ENCODE results near the gene CNKSR1.
A peak's percentile ranks its signal among the peaks of the same experiment; 100 is the strongest.

The CNKSR1 gene, protein sequence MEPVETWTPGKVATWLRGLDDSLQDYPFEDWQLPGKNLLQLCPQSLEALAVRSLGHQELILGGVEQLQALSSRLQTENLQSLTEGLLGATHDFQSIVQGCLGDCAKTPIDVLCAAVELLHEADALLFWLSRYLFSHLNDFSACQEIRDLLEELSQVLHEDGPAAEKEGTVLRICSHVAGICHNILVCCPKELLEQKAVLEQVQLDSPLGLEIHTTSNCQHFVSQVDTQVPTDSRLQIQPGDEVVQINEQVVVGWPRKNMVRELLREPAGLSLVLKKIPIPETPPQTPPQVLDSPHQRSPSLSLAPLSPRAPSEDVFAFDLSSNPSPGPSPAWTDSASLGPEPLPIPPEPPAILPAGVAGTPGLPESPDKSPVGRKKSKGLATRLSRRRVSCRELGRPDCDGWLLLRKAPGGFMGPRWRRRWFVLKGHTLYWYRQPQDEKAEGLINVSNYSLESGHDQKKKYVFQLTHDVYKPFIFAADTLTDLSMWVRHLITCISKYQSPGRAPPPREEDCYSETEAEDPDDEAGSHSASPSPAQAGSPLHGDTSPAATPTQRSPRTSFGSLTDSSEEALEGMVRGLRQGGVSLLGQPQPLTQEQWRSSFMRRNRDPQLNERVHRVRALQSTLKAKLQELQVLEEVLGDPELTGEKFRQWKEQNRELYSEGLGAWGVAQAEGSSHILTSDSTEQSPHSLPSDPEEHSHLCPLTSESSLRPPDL

DNA sequence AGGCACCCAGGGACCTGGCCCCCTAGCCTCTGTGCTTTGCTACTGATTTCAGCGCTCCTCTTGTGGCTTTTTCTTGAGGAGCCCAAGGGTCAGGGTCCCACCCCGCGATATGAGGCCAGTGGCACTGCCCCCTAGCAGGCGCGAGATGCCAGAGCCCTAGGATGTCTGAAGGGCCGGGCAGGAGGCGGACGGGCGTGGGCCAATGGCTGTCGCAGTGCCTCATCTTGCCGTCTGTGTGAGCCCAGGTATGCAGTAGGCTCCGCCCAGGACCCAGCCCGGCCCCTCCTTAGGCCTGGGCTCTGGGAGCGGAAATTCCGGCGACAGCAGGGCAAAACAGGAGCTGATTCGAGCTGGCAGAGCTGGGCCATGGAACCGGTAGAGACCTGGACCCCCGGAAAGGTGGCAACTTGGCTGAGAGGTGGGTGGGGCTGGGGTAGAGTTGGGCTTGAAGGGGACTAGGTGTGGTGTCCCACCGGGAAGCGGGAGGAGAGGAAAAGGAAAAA lies at the start of gene CNKSR1:
Gene CNKSR1 (plus strand): TSS at position 310 of the 503 bp plus-strand sequence. CDS start 57 bp downstream, at position 367.
- no peak for DNase-seq

GRCh38 chr1:26129778-26130177 lies 47.5 kb upstream of the CNKSR1 start:
- no peak for DNase-seq

- no peak for DNase-seq
Measured at GRCh38 chr1:26130695-26131094, 46.6 kb upstream of the CNKSR1 start.

- no peak for DNase-seq
Measured at GRCh38 chr1:26132128-26132833, 45.0 kb upstream of the CNKSR1 start.

- DNase-seq, result no peak
Measured at GRCh38 chr1:26132834-26133167, 44.5 kb upstream of the CNKSR1 start.

DNA sequence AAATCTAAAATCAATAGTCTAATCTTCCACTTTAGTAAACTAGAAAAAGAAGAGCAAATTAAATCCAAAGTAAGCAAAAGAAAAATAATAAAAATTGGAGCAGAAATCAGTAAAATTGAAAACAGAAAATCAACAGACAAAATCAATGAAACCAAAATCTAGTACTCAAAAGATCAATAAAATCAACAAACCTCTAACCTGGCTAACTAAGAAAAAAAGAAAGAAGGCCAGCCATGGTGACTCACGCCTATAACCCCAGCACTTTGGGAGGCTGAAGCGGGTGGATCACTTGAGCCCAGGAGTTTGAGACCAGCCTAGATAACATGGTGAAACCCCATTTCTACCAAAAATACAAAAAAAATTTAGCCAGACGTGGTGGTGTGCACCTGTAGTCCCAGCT lies 42.8 kb upstream of the CNKSR1 start:
- no peak for DNase-seq

- DNase-seq, result peak; percentile 21
Measured at GRCh38 chr1:26138974-26139558, 38.2 kb upstream of the CNKSR1 start.

DNA sequence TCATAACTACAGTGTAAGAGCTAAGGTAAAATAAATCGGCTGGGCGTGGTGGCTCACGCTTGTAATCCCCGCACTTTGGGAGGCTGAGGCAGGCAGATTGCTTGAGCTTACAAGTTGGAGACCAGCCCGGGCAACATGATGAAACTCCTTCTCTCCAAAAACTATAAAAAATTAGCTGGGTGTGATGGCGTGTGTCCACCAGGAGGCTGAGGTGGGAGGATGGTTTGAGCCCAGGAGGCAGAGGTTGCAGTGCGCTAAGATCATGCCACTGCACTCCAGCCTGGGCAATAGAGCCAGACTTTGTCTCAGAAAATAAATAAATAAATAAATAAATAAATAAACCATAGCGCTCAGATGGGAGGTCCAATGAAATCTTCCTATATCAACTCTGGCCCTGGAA lies 35.1 kb upstream of the CNKSR1 start:
- DNase-seq, result no peak

- peak; percentile 66 for DNase-seq
Measured at GRCh38 chr1:26145041-26145959, 32.0 kb upstream of the CNKSR1 start.

DNA sequence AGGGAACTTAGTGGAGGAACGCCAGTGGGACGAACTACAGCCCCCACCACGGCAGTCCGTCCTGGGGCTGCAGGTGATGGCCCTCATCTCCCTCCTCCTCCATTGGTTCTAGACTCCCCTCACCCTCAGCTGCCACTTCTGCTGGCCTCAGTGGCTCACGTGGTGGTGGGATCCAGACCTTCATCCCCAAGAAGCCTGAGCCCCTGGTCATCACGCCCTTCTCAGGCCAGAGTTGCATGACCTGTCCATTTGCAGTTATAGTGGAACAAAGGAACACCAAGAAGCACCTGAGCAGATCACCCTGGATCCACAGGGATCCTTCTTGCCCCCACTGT lies 31.4 kb upstream of the CNKSR1 start:
- DNase-seq, result no peak

GRCh38 chr1:26148887-26149286 lies 28.4 kb upstream of the CNKSR1 start:
- no peak for DNase-seq

DNA sequence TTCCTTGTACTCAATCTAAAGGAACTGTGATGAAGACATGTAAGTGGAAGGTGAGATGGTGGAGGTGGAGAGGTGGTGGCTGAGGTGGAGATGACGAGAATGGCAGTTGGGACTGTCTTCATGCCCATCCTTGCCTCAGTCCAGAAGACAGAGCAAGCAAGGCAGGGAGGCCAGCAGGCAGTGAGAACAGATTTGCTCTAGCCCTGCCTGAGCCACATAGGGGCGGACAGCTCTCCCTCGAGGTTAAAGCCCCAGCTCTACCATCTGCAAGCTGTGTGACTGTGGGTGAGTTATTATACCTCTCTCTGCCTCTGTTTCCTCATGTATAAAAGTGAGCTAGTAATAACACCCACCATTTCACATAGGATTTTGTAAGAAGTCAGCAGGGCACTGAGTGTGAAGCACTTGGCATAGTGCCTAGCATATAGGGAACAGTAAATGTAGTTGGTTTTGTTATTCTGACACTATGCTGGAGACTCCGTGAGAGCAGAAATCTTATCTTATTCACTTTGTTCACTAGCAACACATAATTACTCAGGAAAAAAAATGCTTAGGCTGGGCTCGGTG lies 23.2 kb upstream of the CNKSR1 start:
- DNase-seq, result no peak

- DNase-seq, result no peak
Measured at GRCh38 chr1:26154750-26155149, 22.5 kb upstream of the CNKSR1 start.

DNA sequence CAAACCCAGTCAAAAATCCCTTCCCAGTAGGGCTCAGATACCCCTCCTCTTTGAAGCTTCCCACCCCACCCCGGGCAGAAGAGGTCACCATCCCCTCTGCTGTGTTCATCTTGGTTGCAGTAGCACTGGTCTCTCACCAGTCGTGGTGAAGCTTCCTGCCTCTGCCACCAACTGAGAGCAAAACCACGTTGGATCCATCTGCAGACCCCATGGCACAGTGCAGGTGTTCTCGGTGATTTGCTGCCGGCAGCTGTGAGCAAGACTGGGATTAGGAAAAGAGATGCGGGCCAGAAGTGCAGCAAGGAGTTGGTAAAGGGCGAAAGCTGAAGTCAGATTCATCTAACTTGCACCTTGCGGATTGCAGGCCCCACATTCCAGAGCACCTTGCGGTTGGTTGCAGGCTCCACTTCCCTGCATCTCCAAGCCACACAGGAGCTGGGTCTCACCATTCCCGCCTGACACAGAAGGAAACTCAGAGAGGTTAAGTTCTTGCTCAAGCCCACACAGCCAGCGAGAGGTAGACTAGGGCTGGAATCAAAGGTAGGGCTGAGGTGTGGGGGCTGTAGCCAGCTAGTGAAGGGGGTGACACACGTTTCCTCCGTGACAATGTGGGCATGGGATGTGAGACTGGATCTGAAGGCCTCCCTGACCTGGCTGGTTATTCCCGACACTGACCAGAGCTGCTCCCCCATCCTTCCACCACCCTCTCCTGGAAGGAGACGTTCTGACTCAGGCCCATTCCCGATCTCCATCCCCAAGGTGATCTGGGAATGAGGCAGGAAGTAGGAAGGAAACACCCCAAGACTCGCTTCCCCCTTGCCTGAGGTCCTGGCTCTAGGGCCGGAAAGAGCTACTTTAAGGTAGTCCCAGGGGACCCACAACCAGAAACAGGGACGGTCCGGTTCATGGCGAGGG lies 21.7 kb upstream of the CNKSR1 start:
- no peak for DNase-seq

DNA sequence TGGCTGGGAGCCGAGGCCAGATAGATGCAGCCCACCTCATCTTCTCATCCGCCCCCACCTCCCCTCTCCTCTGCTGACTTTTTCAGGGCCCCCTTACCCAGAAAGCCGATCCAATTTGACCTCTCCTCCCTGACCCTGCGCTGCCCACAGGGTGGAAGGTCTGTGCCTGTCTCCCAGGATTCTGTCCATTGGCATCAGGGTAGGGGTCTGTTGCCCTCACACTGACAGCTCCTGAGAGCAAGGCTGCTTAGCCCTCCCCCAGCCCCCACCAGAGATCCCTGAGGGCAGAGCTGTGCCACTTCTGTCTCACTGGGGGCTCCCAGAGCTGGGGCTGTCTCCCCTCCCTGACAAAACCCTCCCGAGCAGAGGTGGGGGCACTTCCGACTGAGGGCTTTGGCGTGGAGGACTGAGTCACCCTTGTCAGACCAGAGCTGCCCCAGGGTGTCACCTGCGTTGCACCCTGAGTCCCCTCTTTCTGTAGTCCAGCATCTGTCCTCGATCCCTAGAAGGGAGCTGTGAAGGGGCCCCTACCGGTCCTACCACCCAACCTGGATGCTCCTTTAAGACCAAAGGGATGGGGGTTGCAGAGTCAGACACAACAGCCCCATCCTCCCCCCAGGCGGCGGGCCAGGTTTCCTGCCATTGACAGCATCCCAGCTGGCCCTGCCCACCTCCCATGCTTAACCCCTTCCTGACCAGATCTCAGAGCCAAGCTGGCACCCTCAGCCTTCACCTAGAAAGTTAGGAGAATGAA lies 20.8 kb upstream of the CNKSR1 start:
- DNase-seq, result peak; percentile 51

GRCh38 chr1:26158271-26158907 lies 18.9 kb upstream of the CNKSR1 start:
- DNase-seq, result no peak

DNA sequence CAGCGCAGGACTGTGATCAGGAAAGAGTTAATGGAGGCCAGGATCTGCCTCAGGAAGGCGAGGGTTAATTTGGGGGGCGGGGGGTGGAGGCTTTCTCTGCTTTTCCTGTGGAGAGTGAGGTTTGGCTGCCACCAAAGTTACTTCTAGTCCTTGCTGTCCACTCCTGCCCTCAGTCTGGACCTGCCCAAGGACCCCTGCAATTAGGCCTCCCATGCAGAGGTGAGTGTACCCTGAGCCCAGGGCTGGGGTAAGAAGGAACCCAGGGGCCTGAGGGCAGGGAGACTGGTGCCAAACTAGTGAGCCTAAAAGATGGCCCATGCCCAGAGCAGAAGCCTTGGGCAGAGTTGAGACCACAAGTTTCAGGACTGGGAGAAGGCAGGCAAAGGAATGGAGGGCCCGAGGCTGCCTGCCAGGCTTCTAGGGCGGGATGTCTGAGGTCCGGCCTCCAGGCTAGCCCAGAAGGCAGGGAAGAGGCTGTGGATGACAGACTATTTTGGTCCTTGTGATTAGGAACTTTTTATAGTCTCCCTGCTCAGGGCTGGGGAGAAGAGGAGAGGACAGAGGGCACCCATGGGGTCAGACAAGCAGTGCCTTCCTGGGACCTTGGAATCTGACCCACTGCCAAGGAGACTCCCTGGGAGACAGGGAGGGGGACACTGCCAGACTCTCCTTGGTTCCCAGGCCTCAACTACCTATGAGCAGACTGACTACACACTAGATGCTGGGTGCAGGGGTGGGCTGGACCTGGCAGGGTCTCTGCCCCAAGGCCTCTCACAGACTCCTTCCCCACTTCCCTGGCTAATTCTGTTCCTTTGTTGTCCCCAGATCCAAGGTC lies 18.2 kb upstream of the CNKSR1 start, which contains the start of gene FAM110D:
Gene FAM110D (plus strand): TSS at position 172 of the 835 bp plus-strand sequence. CDS start 2,213 bp downstream, outside the sequence.
- DNase-seq, result no peak

DNA sequence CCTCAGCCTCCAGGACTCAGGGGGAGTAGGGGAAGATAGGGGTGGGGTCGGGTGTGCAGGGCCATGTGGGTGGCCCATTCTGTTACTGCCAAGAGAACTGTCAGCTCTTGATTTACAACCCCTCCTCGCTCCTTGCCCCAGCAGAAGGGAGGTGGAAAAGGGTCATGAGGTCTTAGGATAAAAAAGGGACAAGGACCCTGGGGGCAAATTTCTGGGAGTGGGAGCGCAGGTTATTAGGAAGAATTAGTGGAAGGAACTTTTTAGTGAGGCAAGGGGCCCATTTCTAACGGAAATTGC lies 17.6 kb upstream of the CNKSR1 start:
- DNase-seq, result no peak

Measured in GDM1 (cell line).